ENCODE data around the gene FBXL19. TPM values are rescaled to one million over a fixed set of nuclear protein-coding genes. Genes with fewer than 3 reads are reported as not detected.

Gene FBXL19
- total RNA-seq, 1 donor from 2014 or later, result 36.4 TPM

DNA sequence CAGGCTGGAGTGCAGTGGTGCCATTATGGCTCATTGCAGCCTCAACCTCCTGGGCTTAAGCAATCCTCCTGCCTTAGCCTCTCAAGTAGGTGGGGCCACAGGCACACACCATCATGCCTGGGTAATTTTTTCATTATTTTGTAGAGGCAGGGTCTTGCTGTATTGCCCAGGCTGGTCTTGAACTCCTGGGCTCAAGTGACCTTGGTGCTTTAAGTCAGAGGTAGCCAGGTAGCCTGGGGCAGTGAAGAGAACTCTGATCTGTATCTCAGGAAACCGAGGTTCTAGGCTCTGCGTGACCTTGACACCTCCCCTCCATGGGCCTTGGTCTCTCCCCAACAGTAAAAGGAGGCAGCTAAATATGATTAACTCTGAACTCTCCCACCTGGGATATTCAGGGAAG lies 23.6 kb upstream of the FBXL19 start:
- DNase-seq (ENCODE audit: low read depth), result no peak
- Histone ChIP-seq H3K27me3 (ENCODE audit: control insufficient read depth, insufficient read depth, low read length) (no peaks in the 10 kb centered on the region), H3K36me3 (ENCODE audit: control insufficient read depth, insufficient read depth, low read length) (no peaks in the 10 kb centered on the region), H3K4me3 (ENCODE audit: low read depth, low read length) (no peak overlapping the region)
- TF ChIP-seq, protein P1, sequence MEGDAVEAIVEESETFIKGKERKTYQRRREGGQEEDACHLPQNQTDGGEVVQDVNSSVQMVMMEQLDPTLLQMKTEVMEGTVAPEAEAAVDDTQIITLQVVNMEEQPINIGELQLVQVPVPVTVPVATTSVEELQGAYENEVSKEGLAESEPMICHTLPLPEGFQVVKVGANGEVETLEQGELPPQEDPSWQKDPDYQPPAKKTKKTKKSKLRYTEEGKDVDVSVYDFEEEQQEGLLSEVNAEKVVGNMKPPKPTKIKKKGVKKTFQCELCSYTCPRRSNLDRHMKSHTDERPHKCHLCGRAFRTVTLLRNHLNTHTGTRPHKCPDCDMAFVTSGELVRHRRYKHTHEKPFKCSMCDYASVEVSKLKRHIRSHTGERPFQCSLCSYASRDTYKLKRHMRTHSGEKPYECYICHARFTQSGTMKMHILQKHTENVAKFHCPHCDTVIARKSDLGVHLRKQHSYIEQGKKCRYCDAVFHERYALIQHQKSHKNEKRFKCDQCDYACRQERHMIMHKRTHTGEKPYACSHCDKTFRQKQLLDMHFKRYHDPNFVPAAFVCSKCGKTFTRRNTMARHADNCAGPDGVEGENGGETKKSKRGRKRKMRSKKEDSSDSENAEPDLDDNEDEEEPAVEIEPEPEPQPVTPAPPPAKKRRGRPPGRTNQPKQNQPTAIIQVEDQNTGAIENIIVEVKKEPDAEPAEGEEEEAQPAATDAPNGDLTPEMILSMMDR (IDR thresholded peaks at IDR 0.05; ENCODE audit: insufficient read depth, low read length, poor library complexity, severe bottlenecking), result no peak

- Histone ChIP-seq H3K4me3 (ENCODE audit: low read depth, low read length) (no peak overlapping the region), H3K36me3 (ENCODE audit: control insufficient read depth, insufficient read depth, low read length) (no peaks in the 10 kb centered on the region), H3K27me3 (ENCODE audit: control insufficient read depth, insufficient read depth, low read length) (no peaks in the 10 kb centered on the region)
- DNase-seq (ENCODE audit: low read depth), result no peak
- TF ChIP-seq, protein P1 (IDR thresholded peaks at IDR 0.05; ENCODE audit: insufficient read depth, low read length, poor library complexity, severe bottlenecking), result no peak
These were observed 22.8 kb upstream of the FBXL19 start for GRCh38 chr16:30900588-30900987.

- DNase-seq (ENCODE audit: low read depth), result no peak
- H3K27me3 ChIP-seq (ENCODE audit: control insufficient read depth, insufficient read depth, low read length), result no peaks in the 10 kb centered on the region
- TF ChIP-seq, protein P1 (IDR thresholded peaks at IDR 0.05; ENCODE audit: insufficient read depth, low read length, poor library complexity, severe bottlenecking), result no peak
- peak overlapping the region; percentile 47 for H3K4me3 ChIP-seq (ENCODE audit: low read depth, low read length)
- no peaks in the 10 kb centered on the region for H3K36me3 ChIP-seq (ENCODE audit: control insufficient read depth, insufficient read depth, low read length)
These were observed 22.0 kb upstream of the FBXL19 start for GRCh38 chr16:30901201-30902028.

DNA sequence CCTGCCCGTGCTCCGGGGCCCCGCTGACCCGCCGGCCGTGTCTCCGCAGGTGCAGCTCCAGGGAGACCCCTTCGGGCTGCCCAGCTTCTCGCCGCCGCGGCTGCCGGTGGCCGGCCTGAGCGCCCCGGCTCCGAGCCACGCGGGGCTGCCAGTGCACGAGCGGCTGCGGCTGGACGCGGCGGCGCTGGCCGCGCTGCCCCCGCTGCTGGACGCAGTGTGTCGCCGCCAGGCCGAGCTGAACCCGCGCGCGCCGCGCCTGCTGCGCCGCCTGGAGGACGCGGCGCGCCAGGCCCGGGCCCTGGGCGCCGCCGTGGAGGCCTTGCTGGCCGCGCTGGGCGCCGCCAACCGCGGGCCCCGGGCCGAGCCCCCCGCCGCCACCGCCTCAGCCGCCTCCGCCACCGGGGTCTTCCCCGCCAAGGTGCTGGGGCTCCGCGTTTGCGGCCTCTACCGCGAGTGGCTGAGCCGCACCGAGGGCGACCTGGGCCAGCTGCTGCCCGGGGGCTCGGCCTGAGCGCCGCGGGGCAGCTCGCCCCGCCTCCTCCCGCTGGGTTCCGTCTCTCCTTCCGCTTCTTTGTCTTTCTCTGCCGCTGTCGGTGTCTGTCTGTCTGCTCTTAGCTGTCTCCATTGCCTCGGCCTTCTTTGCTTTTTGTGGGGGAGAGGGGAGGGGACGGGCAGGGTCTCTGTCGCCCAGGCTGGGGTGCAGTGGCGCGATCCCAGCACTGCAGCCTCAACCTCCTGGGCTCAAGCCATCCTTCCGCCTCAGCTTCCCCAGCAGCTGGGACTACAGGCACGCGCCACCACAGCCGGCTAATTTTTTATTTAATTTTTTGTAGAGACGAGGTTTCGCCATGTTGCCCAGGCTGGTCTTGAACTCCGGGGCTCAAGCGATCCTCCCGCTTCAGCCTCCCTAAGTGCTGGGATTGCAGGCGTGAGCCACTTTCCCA lies 21.1 kb upstream of the FBXL19 start:
- Histone ChIP-seq H3K36me3 (ENCODE audit: control insufficient read depth, insufficient read depth, low read length) (no peaks in the 10 kb centered on the region), H3K27me3 (ENCODE audit: control insufficient read depth, insufficient read depth, low read length) (no peaks in the 10 kb centered on the region), H3K4me3 (ENCODE audit: low read depth, low read length) (peak overlapping the region; percentile 47)
- TF ChIP-seq, protein P1 (IDR thresholded peaks at IDR 0.05; ENCODE audit: insufficient read depth, low read length, poor library complexity, severe bottlenecking), result no peak
- no peak for DNase-seq (ENCODE audit: low read depth)

DNA sequence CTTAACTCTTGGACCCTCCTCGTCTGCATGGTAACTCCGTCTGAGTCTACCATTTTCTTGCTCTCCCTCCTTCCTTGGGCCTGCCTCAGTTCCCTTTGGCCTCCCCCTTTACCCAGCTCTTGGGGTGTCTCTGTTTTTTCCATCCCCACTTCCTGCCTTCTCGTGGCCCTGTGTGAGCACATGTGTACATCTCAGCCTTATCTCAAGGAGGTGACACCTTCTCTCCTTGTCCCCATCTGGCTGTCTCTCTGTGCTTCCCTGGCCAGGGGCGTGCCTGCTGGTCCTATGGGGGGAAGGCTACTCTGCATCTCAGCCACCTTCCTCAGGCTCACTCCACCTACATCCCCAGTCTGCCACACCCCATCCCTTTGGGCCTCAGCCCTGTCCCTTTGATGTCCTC lies 20.4 kb upstream of the FBXL19 start:
- TF ChIP-seq, protein P1 (IDR thresholded peaks at IDR 0.05; ENCODE audit: insufficient read depth, low read length, poor library complexity, severe bottlenecking), result no peak
- no peaks in the 10 kb centered on the region for H3K27me3 ChIP-seq (ENCODE audit: control insufficient read depth, insufficient read depth, low read length)
- DNase-seq (ENCODE audit: low read depth), result no peak

More for the DNA sequence above, 20.4 kb upstream of the FBXL19 start:
- Histone ChIP-seq H3K36me3 (ENCODE audit: control insufficient read depth, insufficient read depth, low read length) (no peaks in the 10 kb centered on the region), H3K4me3 (ENCODE audit: low read depth, low read length) (no peak overlapping the region)
